Suprapubic skin (tissue), 4 donors: Measurements from ENCODE around the gene SHF.

Experiments used
- EP300 ChIP-seq: sonication (generic); formaldehyde crosslinking; IDR thresholded peaks from one replicate; pipeline ENCODE4 v1.6.1; 2017; ENCODE audit warnings: antibody characterized with exemption
- POLR2A ChIP-seq, 2 donors: fragments of 450-650 bp; IDR thresholded peaks; one replicate each; pipeline ENCODE4 v1.6.1; 2017; ENCODE audit warnings: antibody characterized with exemption in 2 of 2, mild to moderate bottlenecking in 2 of 2, moderate library complexity in 2 of 2
- POLR2AphosphoS5 ChIP-seq, 3 donors: sonication (generic); formaldehyde crosslinking; IDR thresholded peaks; one replicate each; pipeline ENCODE4 v1.6.1; 2017; ENCODE audit warnings: antibody characterized with exemption in 3 of 3
- TF ChIP-seq, protein P1 (sequence below), 2 donors: fragments of 200-600 bp in 1 of 2; fragments of 450-650 bp in 1 of 2; sonication (generic) in 1 of 2; IDR thresholded peaks; one replicate each; pipeline ENCODE4 v1.5.1; 2016 to 2019; ENCODE audit warnings: antibody characterized with exemption in 2 of 2, mild to moderate bottlenecking in 1 of 2, moderate library complexity in 1 of 2

DNA sequence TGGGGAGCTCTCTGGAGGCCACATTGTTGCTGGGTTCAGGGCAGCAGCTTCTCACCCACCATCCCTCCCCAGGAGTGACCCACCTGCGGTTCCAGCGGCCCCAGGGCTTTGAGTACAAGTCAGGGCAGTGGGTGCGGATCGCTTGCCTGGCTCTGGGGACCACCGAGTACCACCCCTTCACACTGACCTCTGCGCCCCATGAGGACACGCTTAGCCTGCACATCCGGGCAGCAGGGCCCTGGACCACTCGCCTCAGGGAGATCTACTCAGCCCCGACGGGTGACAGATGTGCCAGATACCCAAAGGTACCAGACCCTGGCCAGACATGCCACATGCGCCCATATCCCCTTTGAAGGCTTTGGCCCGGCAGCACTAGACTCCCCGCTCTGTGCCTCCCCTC is 26.1 kb downstream of the SHF start:
- TF ChIP-seq, protein P1, sequence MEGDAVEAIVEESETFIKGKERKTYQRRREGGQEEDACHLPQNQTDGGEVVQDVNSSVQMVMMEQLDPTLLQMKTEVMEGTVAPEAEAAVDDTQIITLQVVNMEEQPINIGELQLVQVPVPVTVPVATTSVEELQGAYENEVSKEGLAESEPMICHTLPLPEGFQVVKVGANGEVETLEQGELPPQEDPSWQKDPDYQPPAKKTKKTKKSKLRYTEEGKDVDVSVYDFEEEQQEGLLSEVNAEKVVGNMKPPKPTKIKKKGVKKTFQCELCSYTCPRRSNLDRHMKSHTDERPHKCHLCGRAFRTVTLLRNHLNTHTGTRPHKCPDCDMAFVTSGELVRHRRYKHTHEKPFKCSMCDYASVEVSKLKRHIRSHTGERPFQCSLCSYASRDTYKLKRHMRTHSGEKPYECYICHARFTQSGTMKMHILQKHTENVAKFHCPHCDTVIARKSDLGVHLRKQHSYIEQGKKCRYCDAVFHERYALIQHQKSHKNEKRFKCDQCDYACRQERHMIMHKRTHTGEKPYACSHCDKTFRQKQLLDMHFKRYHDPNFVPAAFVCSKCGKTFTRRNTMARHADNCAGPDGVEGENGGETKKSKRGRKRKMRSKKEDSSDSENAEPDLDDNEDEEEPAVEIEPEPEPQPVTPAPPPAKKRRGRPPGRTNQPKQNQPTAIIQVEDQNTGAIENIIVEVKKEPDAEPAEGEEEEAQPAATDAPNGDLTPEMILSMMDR (IDR thresholded peaks at IDR 0.05), result no peak
- TF ChIP-seq EP300 (no peak), POLR2A (IDR thresholded peaks at IDR 0.05) (no peak), POLR2AphosphoS5 (IDR thresholded peaks at IDR 0.05) (no peak)
